Stomach (tissue), 19 donors: ENCODE results near the gene RIOX2. TPM values are rescaled to one million over a fixed set of nuclear protein-coding genes. Genes with fewer than 3 reads are reported as not detected.
A peak's percentile ranks its signal among the peaks of the same experiment; 100 is the strongest.

Experiments used
- DNase-seq, 2 donors: peaks; one replicate each; pipeline versions ENCODE4 v3.0.0 to v3.0.0-alpha.2; 2013 to 2019
- H3K27ac ChIP-seq, 5 donors: fragments of 200-600 bp in 4 of 5; sonication (generic) in 4 of 5; one replicate each; pipeline ENCODE4 v1.5.1; 2013 to 2019; ENCODE audit warnings: mild to moderate bottlenecking in 1 of 5, moderate library complexity in 1 of 5
- H3K27me3 ChIP-seq, 3 donors: fragments of 200-600 bp; sonication (generic); one replicate each; pipeline ENCODE4 v1.5.1; 2017 to 2019; ENCODE audit warnings: mixed run types in 1 of 3
- H3K36me3 ChIP-seq, 4 donors: fragments of 200-600 bp; sonication (generic); 1 replicate in 3 of 4; 2 replicates in 1 of 4; pipeline ENCODE4 v1.5.1; 2016 to 2019
- H3K4me1 ChIP-seq, 4 donors: fragments of 200-600 bp; sonication (generic); one replicate each; pipeline ENCODE4 v1.5.1; 2016 to 2019
- H3K4me3 ChIP-seq, 4 donors: fragments of 200-600 bp; sonication (generic) in 3 of 4; one replicate each; pipeline ENCODE4 v1.5.1; 2016 to 2019; ENCODE audit warnings: mild to moderate bottlenecking in 1 of 4
- H3K9me3 ChIP-seq, 4 donors: fragments of 200-600 bp; sonication (generic); one replicate each; pipeline ENCODE4 v1.5.1; 2016 to 2019
- EP300 ChIP-seq: sonication (generic); formaldehyde crosslinking; IDR thresholded peaks from one replicate; pipeline ENCODE4 v1.6.1; 2017; ENCODE audit warnings: antibody characterized with exemption
- POLR2A ChIP-seq, 4 donors: fragments of 450-650 bp; IDR thresholded peaks; one replicate each; pipeline ENCODE4 v1.6.1; 2016; ENCODE audit warnings: antibody characterized with exemption in 4 of 4, control low read depth in 2 of 4, mild to moderate bottlenecking in 1 of 4, moderate library complexity in 1 of 4
- POLR2AphosphoS5 ChIP-seq, 3 donors: sonication (generic); formaldehyde crosslinking; IDR thresholded peaks; one replicate each; pipeline ENCODE4 v1.6.1; 2016; ENCODE audit warnings: antibody characterized with exemption in 3 of 3
- WGBS, 5 donors: extraction: QIAGEN DNeasy Blood & Tissue Kit in 3 of 5; methylation state at CpG; one replicate each; pipeline versions ENCODE4 v1.1.5 to v1.1.7; 2013 to 2018; 5-methylcytosine and 5-hydroxymethylcytosine counted together
- intact Hi-C: fragments of 100-400 bp; cut with DNase I; formaldehyde crosslinking; loops from one replicate; pipeline ENCODE4 v1.15.1; 2023; ENCODE audit warnings: low total_unique reads
- long read RNA-seq, 10 donors: transcript quantifications; one replicate each; lab custom pipeline, GENCODE V29; 2026
- polyA plus RNA-seq, 3 donors: library from polyadenylated mRNA; stranded (reverse); fragments of 200-250 nt; gene quantifications; one replicate each; pipeline ENCODE4 v1.2.3, GENCODE V29; 2013
- total RNA-seq, 5 donors: library from RNA; depleted of rRNA; stranded (reverse); fragments of >200 nt; gene quantifications; one replicate each; pipeline versions ENCODE4 v1.1.0 to v1.2.3, GENCODE V29; 2014 to 2016
- TF ChIP-seq, protein P1 (sequence below), 7 experiments: fragments of 450-650 bp in 4 of 7; fragments of 200-600 bp in 3 of 7; sonication (generic) in 3 of 7; IDR thresholded peaks; one replicate each; pipeline ENCODE4 v1.5.1; 2016 to 2019; ENCODE audit warnings: antibody characterized with exemption in 7 of 7, control low read depth in 2 of 7, mild to moderate bottlenecking in 1 of 7
- donor health status: healthy with polysubstance abuse.
- donor health status: Bipolar disorder and iron deficiency.
- donor health status: healthy.

RIOX2 gene
- 10 to 100 TPM in 4 of 5 donors, under 1 TPM in 1; 0.58 to 28.1 (median 16.3) TPM for total RNA-seq
- polyA plus RNA-seq: 10 to 100 TPM; 13.0 to 18.8 (median 17.7) TPM
- long read RNA-seq, donor 1, partial matches to known transcripts: 0 of 2 reads
- long read RNA-seq, donor 1, other reads (novel, unspliced or antisense): 0 of 2 reads
- long read RNA-seq, donor 2, transcript RIOX2-203 (10 exons, 2,341 nt): major isoform, 5 of 5 reads
- long read RNA-seq, donor 2, partial matches to known transcripts: 0 of 5 reads
- long read RNA-seq, donor 2, other reads (novel, unspliced or antisense): 0 of 5 reads
- long read RNA-seq, donor 3, partial matches to known transcripts: 0 of 1 reads
- long read RNA-seq, donor 3, other reads (novel, unspliced or antisense): 0 of 1 reads
- long read RNA-seq, donor 4: 0 reads
- long read RNA-seq, donor 5, transcript RIOX2-203 (10 exons, 2,341 nt): major isoform, 5 of 5 reads
- long read RNA-seq, donor 5, partial matches to known transcripts: 0 of 5 reads
- long read RNA-seq, donor 5, other reads (novel, unspliced or antisense): 0 of 5 reads
- long read RNA-seq, donor 6: 0 reads
- long read RNA-seq, donor 7, partial matches to known transcripts: 0 of 5 reads
- long read RNA-seq, donor 7, other reads (novel, unspliced or antisense): 0 of 5 reads
- long read RNA-seq, donor 8, partial matches to known transcripts: 0 of 2 reads
- long read RNA-seq, donor 8, other reads (novel, unspliced or antisense): 0 of 2 reads
- long read RNA-seq, donor 9, partial matches to known transcripts: 46 of 47 reads
- long read RNA-seq, donor 9, other reads (novel, unspliced or antisense): 0 of 47 reads
- long read RNA-seq, donor 10, partial matches to known transcripts: 0 of 1 reads
- long read RNA-seq, donor 10, other reads (novel, unspliced or antisense): 0 of 1 reads

DNA sequence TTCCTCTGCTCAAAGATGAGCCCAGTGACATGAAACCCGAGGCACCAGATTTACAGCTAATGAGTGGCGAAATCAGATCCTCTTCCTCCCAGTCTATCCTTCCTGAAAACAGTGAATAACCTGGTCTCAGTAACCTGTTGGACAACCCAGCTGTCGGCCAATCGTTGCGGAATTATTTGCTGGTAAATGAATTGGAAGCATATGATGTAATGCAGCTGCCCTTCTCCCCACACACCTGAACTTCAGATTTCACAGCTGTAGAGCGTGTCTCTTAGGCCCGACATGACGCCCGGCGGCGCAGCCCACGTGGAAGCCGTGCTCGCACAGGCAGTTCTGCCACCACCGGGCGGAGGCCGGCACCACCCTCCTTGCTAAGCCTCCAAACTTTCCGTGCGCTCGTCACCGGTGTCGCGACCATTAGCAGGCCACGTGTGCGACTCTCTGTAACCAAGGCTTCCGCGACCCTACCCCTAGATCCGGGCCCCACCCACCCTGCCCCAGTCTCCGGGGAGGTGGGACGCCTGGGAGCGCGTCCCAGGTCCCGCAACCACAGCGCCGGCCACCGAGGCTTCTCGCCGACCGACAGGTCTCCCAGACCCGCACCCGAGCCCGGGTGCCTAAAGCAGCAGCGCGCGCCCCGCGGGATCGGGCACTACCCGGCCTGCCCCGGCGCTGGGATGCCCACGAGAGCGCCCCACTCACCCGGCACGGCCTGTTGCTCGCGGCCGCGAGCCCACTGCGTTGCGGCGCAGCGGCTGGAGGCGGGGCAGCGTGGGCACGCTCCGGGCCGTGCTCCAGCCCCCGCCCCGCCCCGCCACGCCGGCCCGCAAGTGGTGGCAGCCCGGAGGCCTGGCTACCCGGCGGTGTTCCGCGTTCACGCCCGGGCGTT, at the start of gene RIOX2:
Gene RIOX2 (minus strand): TSS at position 753 of the 889 bp plus-strand sequence. CDS start 4,838 bp downstream, outside the sequence.
- TF ChIP-seq POLR2AphosphoS5 (IDR thresholded peaks at IDR 0.05): peak in 2 of 3 donors; percentile 42 to 49
- TF ChIP-seq EP300: no peak
- TF ChIP-seq, protein P1, sequence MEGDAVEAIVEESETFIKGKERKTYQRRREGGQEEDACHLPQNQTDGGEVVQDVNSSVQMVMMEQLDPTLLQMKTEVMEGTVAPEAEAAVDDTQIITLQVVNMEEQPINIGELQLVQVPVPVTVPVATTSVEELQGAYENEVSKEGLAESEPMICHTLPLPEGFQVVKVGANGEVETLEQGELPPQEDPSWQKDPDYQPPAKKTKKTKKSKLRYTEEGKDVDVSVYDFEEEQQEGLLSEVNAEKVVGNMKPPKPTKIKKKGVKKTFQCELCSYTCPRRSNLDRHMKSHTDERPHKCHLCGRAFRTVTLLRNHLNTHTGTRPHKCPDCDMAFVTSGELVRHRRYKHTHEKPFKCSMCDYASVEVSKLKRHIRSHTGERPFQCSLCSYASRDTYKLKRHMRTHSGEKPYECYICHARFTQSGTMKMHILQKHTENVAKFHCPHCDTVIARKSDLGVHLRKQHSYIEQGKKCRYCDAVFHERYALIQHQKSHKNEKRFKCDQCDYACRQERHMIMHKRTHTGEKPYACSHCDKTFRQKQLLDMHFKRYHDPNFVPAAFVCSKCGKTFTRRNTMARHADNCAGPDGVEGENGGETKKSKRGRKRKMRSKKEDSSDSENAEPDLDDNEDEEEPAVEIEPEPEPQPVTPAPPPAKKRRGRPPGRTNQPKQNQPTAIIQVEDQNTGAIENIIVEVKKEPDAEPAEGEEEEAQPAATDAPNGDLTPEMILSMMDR (IDR thresholded peaks at IDR 0.05): no peak
- no peak for TF ChIP-seq POLR2A (IDR thresholded peaks at IDR 0.05)
- Histone ChIP-seq H3K4me1 (peaks cover 15 to 52% (median 27%) of the 10 kb centered on the region in 4 donors), H3K36me3 (peaks cover under 1 to 7% (median 5%) of the 10 kb centered on the region in 4 donors), H3K27me3 (no peaks in the 10 kb centered on the region), H3K9me3 (no peaks in the 10 kb centered on the region), H3K4me3 (peak within 1 kb of the TSS; percentile 63 to 95 (median 90)), H3K27ac (peak within 1 kb of the TSS; percentile 86 to 96 (median 93))
- peak; percentile 78 to 92 for DNase-seq
- intact Hi-C loops: no loop called here
- WGBS, 5 donors: 1 to 2% (median 1%) methylated on average over 60 to 82 of the region's 82 CpGs

DNA sequence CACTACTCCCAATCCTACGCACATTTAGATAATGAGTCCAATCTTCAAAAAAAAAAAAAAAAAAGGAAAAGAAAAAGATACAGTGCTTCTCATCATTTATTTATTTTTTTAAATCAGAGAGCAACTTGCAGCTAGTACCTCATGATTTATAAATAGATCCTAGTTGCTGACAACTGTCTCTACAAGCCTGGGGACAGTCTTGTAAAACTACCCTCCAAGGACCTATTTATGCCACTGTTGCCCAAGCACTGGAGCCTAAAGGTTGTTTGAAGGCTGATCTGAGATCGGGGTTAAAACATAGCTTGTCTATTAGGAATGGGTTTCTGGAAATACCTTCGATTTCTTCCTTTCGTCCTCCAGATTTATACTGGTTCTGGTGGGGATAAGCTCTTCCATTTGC, 48.2 kb upstream of the RIOX2 start:
- Histone ChIP-seq H3K4me1 (peaks cover 0 to 17% (median 8%) of the 10 kb centered on the region in 4 donors), H3K36me3 (no peaks in the 10 kb centered on the region), H3K4me3 (no peak overlapping the region), H3K27ac (no peak overlapping the region), H3K27me3 (no peaks in the 10 kb centered on the region), H3K9me3 (no peaks in the 10 kb centered on the region)
- intact Hi-C loops: no loop called here
- 92 to 95% (median 95%) methylated on average over 4 of the region's 4 CpGs for WGBS, 5 donors
- DNase-seq: no peak
- TF ChIP-seq POLR2AphosphoS5 (IDR thresholded peaks at IDR 0.05) (no peak), EP300 (no peak)

DNA sequence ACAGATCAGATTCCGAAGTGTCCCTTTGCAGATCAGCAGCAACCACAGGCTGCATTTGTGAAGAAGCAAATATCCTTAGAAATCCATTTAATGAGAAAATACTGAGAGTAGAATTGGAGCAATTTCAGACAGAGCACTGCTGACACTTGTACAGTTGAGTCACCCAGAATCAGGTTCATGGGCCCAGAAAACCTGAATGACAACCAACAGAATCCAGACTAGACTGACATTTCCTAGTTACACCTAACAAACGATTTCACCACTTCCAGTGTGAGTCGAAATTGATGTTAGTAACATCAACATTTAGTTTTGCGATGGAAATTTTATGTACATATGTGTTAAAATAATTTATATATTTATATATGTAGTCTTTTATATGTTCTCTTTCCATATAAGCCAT, 46.1 kb upstream of the RIOX2 start:
- TF ChIP-seq EP300 (no peak), POLR2AphosphoS5 (IDR thresholded peaks at IDR 0.05) (no peak), POLR2A (IDR thresholded peaks at IDR 0.05) (no peak)
- TF ChIP-seq, protein P1 (IDR thresholded peaks at IDR 0.05): no peak
- Histone ChIP-seq H3K9me3 (no peaks in the 10 kb centered on the region), H3K36me3 (no peaks in the 10 kb centered on the region), H3K27ac (no peak overlapping the region), H3K4me3 (no peak overlapping the region), H3K27me3 (no peaks in the 10 kb centered on the region), H3K4me1 (peaks cover 7 to 28% (median 17%) of the 10 kb centered on the region in 4 donors)
- no peak for DNase-seq
- intact Hi-C loops: no loop called here
- WGBS, 5 donors: 88 to 94% (median 92%) methylated on average over 4 of the region's 4 CpGs

DNA sequence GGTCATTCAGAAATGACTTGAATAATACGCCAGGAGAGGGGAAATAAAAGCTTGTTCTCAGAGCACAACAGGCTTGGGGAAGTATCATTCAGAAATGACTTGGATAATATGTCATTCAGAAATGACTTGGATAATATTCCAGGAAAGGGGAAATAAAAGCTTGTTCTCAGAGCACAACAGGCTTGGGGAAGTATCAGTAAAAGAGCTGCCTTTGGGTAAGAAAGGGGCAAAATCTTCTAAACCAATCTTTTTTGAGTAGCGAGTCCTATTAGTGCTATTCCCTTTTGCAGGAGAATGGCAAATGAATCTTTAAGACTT, 42.0 kb upstream of the RIOX2 start:
- Histone ChIP-seq H3K4me1 (peaks cover 7 to 24% (median 16%) of the 10 kb centered on the region in 4 donors), H3K9me3 (no peaks in the 10 kb centered on the region), H3K36me3 (no peaks in the 10 kb centered on the region), H3K27ac (peak overlapping the region in 1 of 5 donors; percentile 2), H3K27me3 (no peaks in the 10 kb centered on the region), H3K4me3 (no peak overlapping the region)
- WGBS, 5 donors: 84 to 95% (median 87%) methylated on average over 2 of the region's 2 CpGs
- intact Hi-C loops: no loop called here
- no peak for TF ChIP-seq POLR2A (IDR thresholded peaks at IDR 0.05)
- no peak for TF ChIP-seq POLR2AphosphoS5 (IDR thresholded peaks at IDR 0.05)
- TF ChIP-seq, protein P1 (IDR thresholded peaks at IDR 0.05): no peak
- TF ChIP-seq EP300: no peak
- DNase-seq: no peak
